ENCODE data around the gene DPM2.

Gene DPM2

GRCh38 chr9:127962278-127962677 lies 24.6 kb upstream of the DPM2 start:
- in situ Hi-C loops (cut with MboI; ENCODE audit: low sequenced_read_pairs, unreplicated experiment), result no loop called here
- no peak for TF ChIP-seq CTCF (IDR thresholded peaks at IDR 0.05; ENCODE audit: borderline replicate concordance, control extremely low read depth, extremely low read depth, insufficient read depth, missing control alignments)
- no peak for DNase-seq (ENCODE audit: low spot score)

GRCh38 chr9:127961613-127962155 lies 24.0 kb upstream of the DPM2 start:
- in situ Hi-C loops (cut with MboI; ENCODE audit: low sequenced_read_pairs, unreplicated experiment), result no loop called here
- DNase-seq (ENCODE audit: low spot score), result no peak
- TF ChIP-seq CTCF (IDR thresholded peaks at IDR 0.05; ENCODE audit: borderline replicate concordance, control extremely low read depth, extremely low read depth, insufficient read depth, missing control alignments), result no peak

- in situ Hi-C loops (cut with MboI; ENCODE audit: low sequenced_read_pairs, unreplicated experiment), result no loop called here
- no peak for DNase-seq (ENCODE audit: low spot score)
- no peak for TF ChIP-seq CTCF (IDR thresholded peaks at IDR 0.05; ENCODE audit: borderline replicate concordance, control extremely low read depth, extremely low read depth, insufficient read depth, missing control alignments)
Observed at GRCh38 chr9:127961155-127961490, 23.5 kb upstream of the DPM2 start.

GRCh38 chr9:127960410-127961154 lies 22.9 kb upstream of the DPM2 start:
- in situ Hi-C loops (cut with MboI; ENCODE audit: low sequenced_read_pairs, unreplicated experiment), result no loop called here
- no peak for DNase-seq (ENCODE audit: low spot score)

GRCh38 chr9:127959841-127960409 lies 22.3 kb upstream of the DPM2 start:
- DNase-seq (ENCODE audit: low spot score), result no peak
- in situ Hi-C loops (cut with MboI; ENCODE audit: low sequenced_read_pairs, unreplicated experiment), result no loop called here
- no peak for TF ChIP-seq CTCF (IDR thresholded peaks at IDR 0.05; ENCODE audit: borderline replicate concordance, control extremely low read depth, extremely low read depth, insufficient read depth, missing control alignments)

More at GRCh38 chr9:127960410-127961154, 22.9 kb upstream of the DPM2 start:
- no peak for TF ChIP-seq CTCF (IDR thresholded peaks at IDR 0.05; ENCODE audit: borderline replicate concordance, control extremely low read depth, extremely low read depth, insufficient read depth, missing control alignments)

GRCh38 chr9:127959398-127959797 lies 21.7 kb upstream of the DPM2 start:
- no peak for DNase-seq (ENCODE audit: low spot score)
- TF ChIP-seq CTCF (IDR thresholded peaks at IDR 0.05; ENCODE audit: borderline replicate concordance, control extremely low read depth, extremely low read depth, insufficient read depth, missing control alignments), result no peak
- in situ Hi-C loops (cut with MboI; ENCODE audit: low sequenced_read_pairs, unreplicated experiment), result no loop called here

All from GM13976 (cell line).